HCT116 (cell line): ENCODE measurements around the gene MTREX. TPM values are rescaled to one million over a fixed set of nuclear protein-coding genes. Genes with fewer than 3 reads are reported as not detected.

ENCODE experiments used
- ATAC-seq: fragments of 200-7000 bp; cut with Tn5 transposase; 2 replicates; pipeline ENCODE4 v1.9.1; 2020; ENCODE audit warnings: mild to moderate bottlenecking, moderate library complexity
- BruUV-seq: library from RNA; stranded (reverse); fragments of 400-500 nt; replicated peaks from 2 replicates; lab custom pipeline; 2021; lab: Mats Ljungman, UMichigan
- CTCF ChIA-PET: fragments of 300-600 bp; sonication (Branson Sonifier 250); formaldehyde crosslinking; loops from one replicate; lab custom pipeline; 2021; ENCODE audit warnings: antibody characterized with exemption; lab: Charles Lee
- POLR2A ChIA-PET: fragments of 300-600, 350-600 bp; sonication (Branson Sonifier 250); formaldehyde crosslinking; loops from one replicate; lab custom pipeline; 2021; ENCODE audit warnings: antibody characterized with exemption; lab: Charles Lee
- RAD21 ChIA-PET, 2 experiments: fragments of 300-600 bp; sonication (Branson Sonifier 250); formaldehyde crosslinking; loops; one replicate each; lab custom pipeline; 2023; ENCODE audit warnings: low total read pairs in 2 of 2; ENCODE audit not compliant: uncharacterized antibody in 2 of 2, unreplicated experiment in 2 of 2, low non-redundant PET in 1 of 2; lab: Charles Lee
- DNase-seq: peaks from one replicate; pipeline ENCODE4 v3.0.0-alpha.2; 2010; ENCODE audit warnings: low read depth, low spot score
- H2AFZ ChIP-seq: fragments of 200-600 bp; shearing (Covaris generic), sonication (generic); 2 replicates; pipeline ENCODE4 v1.6.1; 2017; ENCODE audit warnings: low read depth, mixed run types, mixed read lengths, antibody characterized with exemption, low read length; ENCODE audit not compliant: poor library complexity, severe bottlenecking
- H3K27ac ChIP-seq: 2 replicates; pipeline ENCODE4 v1.5.1; 2012; ENCODE audit warnings: low read depth, low read length
- H3K27me3 ChIP-seq: fragments of 200-600 bp; sonication (generic); 2 replicates; pipeline ENCODE4 v1.6.1; 2016; ENCODE audit warnings: mixed run types, low read length, mixed read lengths; ENCODE audit not compliant: insufficient read depth
- H3K36me3 ChIP-seq, 2 experiments: fragments of 200-500 bp in 1 of 2; fragments of 200-600 bp in 1 of 2; sonication (Bioruptor generic) in 1 of 2; sonication (generic) in 1 of 2; 2 replicates each; pipeline versions ENCODE4 v1.5.1 to v1.6.1; 2014 to 2016; ENCODE audit warnings: low read length in 2 of 2, inconsistent platforms in 1 of 2, mixed read lengths in 1 of 2, mixed run types in 1 of 2; ENCODE audit not compliant: insufficient read depth in 2 of 2, control insufficient read depth in 1 of 2
- H3K4me1 ChIP-seq, 2 experiments: fragments of 200-600 bp in 1 of 2; sonication (generic) in 1 of 2; 2 replicates each; pipeline versions ENCODE4 v1.5.1 to v1.6.1; 2012 to 2017; ENCODE audit warnings: low read length in 2 of 2, inconsistent platforms in 1 of 2, mild to moderate bottlenecking in 1 of 2, mixed read lengths in 1 of 2, mixed run types in 1 of 2, moderate library complexity in 1 of 2; ENCODE audit not compliant: insufficient read depth in 2 of 2, control insufficient read depth in 1 of 2
- H3K4me2 ChIP-seq: fragments of 200-600 bp; sonication (generic); 2 replicates; pipeline ENCODE4 v1.6.1; 2017; ENCODE audit warnings: mixed run types, low read length, mixed read lengths
- H3K4me3 ChIP-seq, 2 experiments: fragments of 200-600 bp in 1 of 2; sonication (generic) in 1 of 2; replicated peaks in 1 of 2; 2 replicates each; pipeline ENCODE4 v1.5.1; 2011 to 2016; ENCODE audit warnings: low read length in 2 of 2, control low read depth in 1 of 2, low read depth in 1 of 2, mild to moderate bottlenecking in 1 of 2, mixed read lengths in 1 of 2, mixed run types in 1 of 2
- H3K79me2 ChIP-seq: fragments of 200-600 bp; sonication (generic); 2 replicates; pipeline ENCODE4 v1.6.1; 2017; ENCODE audit warnings: mild to moderate bottlenecking, mixed run types, low read length, moderate library complexity, mixed read lengths; ENCODE audit not compliant: insufficient read depth
- H3K9ac ChIP-seq: fragments of 200-600 bp; sonication (generic); 2 replicates; pipeline ENCODE4 v1.6.1; 2016; ENCODE audit warnings: low read length, mixed read lengths
- H3K9me2 ChIP-seq: fragments of 200-600 bp; sonication (generic), shearing (Covaris generic); 2 replicates; pipeline ENCODE4 v1.6.1; 2017; ENCODE audit warnings: mixed run types, mild to moderate bottlenecking, moderate library complexity; ENCODE audit not compliant: insufficient read depth
- H3K9me3 ChIP-seq, 2 experiments: fragments of 200-500 bp in 1 of 2; fragments of 200-600 bp in 1 of 2; sonication (Bioruptor generic) in 1 of 2; sonication (generic) in 1 of 2; 2 replicates each; pipeline ENCODE4 v1.6.1; 2014 to 2017; ENCODE audit warnings: low read length in 2 of 2, mixed read lengths in 2 of 2, inconsistent platforms in 1 of 2, low read depth in 1 of 2, mild to moderate bottlenecking in 1 of 2, mixed run types in 1 of 2, moderate library complexity in 1 of 2; ENCODE audit not compliant: control insufficient read depth in 1 of 2, insufficient read depth in 1 of 2
- H4K20me1 ChIP-seq: fragments of 200-600 bp; sonication (generic), shearing (Covaris generic); 2 replicates; pipeline ENCODE4 v1.6.1; 2017; ENCODE audit warnings: mixed run types, mild to moderate bottlenecking, moderate library complexity; ENCODE audit not compliant: insufficient read depth
- ATF3 ChIP-seq: IDR thresholded peaks from 2 replicates; pipeline ENCODE4 v1.6.1; 2012
- CBX3 ChIP-seq: IDR thresholded peaks from 2 replicates; pipeline ENCODE4 v1.6.1; 2012; ENCODE audit warnings: low read depth
- CEBPB ChIP-seq: IDR thresholded peaks from 2 replicates; pipeline ENCODE4 v1.6.1; 2012; ENCODE audit warnings: low read depth
- CTCF ChIP-seq, 3 experiments: fragments of 200-600 bp in 1 of 3; sonication (generic) in 1 of 3; IDR thresholded peaks in 2 of 3; conservative IDR thresholded peaks in 1 of 3; 2 replicates each; pipeline ENCODE4 v1.5.1; 2012 to 2017; ENCODE audit warnings: low read depth in 2 of 3, low read length in 2 of 3, antibody characterized with exemption in 1 of 3, borderline replicate concordance in 1 of 3, control low read depth in 1 of 3, mild to moderate bottlenecking in 1 of 3, mixed read lengths in 1 of 3, mixed run types in 1 of 3, moderate library complexity in 1 of 3; ENCODE audit not compliant: insufficient read depth in 1 of 3
- EGR1 ChIP-seq: IDR thresholded peaks from 2 replicates; pipeline ENCODE4 v1.6.1; 2012; ENCODE audit warnings: low read depth
- EZH2 ChIP-seq: fragments of 200-600 bp; sonication (generic); IDR thresholded peaks from 2 replicates; pipeline ENCODE4 v1.6.1; 2017; ENCODE audit warnings: antibody characterized with exemption, mixed run types
- JUND ChIP-seq: IDR thresholded peaks from 2 replicates; pipeline ENCODE4 v1.6.1; 2012
- POLR2A ChIP-seq: IDR thresholded peaks from 2 replicates; pipeline ENCODE4 v1.7.0; 2011; ENCODE audit warnings: borderline replicate concordance; ENCODE audit not compliant: insufficient read depth, insufficient read length; ENCODE audit errors: extremely low read depth
- POLR2AphosphoS5 ChIP-seq: IDR thresholded peaks from 2 replicates; pipeline ENCODE4 v1.6.1; 2011; ENCODE audit warnings: mild to moderate bottlenecking, low read depth, low read length, moderate library complexity
- RAD21 ChIP-seq: IDR thresholded peaks from 2 replicates; pipeline ENCODE4 v1.6.1; 2012; ENCODE audit warnings: low read depth, mild to moderate bottlenecking
- SRF ChIP-seq: IDR thresholded peaks from 2 replicates; pipeline ENCODE4 v1.6.1; 2012; ENCODE audit warnings: low read depth
- YY1 ChIP-seq: IDR thresholded peaks from 2 replicates; pipeline ENCODE4 v1.6.1; 2011; ENCODE audit warnings: low read length, low read depth, moderate library complexity, mild to moderate bottlenecking; ENCODE audit not compliant: insufficient replicate concordance; ENCODE audit errors: extremely low read depth
- ZFX ChIP-seq: fragments of 450-650 bp; IDR thresholded peaks from 2 replicates; pipeline ENCODE4 v1.6.1; 2017
- ZNF274 ChIP-seq: fragments of 200-500 bp; sonication (Bioruptor generic); IDR thresholded peaks from 2 replicates; pipeline ENCODE4 v1.6.1; 2014; ENCODE audit warnings: mild to moderate bottlenecking, low read depth, low read length, inconsistent platforms
- intact Hi-C: fragments of 100-400 bp; cut with micrococcal nuclease; formaldehyde crosslinking; loops from 2 replicates; pipeline ENCODE4 v1.10.0; 2022
- total RNA-seq: library from RNA; stranded (reverse); gene quantifications from one replicate; pipeline ENCODE4 v1.2.1, GENCODE V29; 2021; ENCODE audit not compliant: unreplicated experiment
- TF ChIP-seq, protein P1 (sequence below): IDR thresholded peaks from 2 replicates; pipeline ENCODE4 v1.6.1; 2012
- TF ChIP-seq, protein P2 (sequence below): IDR thresholded peaks from 2 replicates; pipeline ENCODE4 v1.6.1; 2011; ENCODE audit warnings: mild to moderate bottlenecking, low read length, moderate library complexity; ENCODE audit not compliant: insufficient replicate concordance; ENCODE audit errors: extremely low read depth

MTREX gene
- total RNA-seq, 1 experiment from 2014 or later, result 101 TPM

- Histone ChIP-seq H3K36me3 (no peaks in the 10 kb centered on the region), H3K9me3 (no peaks in the 10 kb centered on the region), H3K27ac (peak overlapping the region; percentile 64), H3K9me2 (no peaks in the 10 kb centered on the region), H3K79me2 (no peaks in the 10 kb centered on the region), H3K27me3 (no peaks in the 10 kb centered on the region), H3K9ac (peak overlapping the region; percentile 40), H3K4me3 (peak overlapping the region in 1 of 2 experiments; percentile 42; a peak in 2 of 4 replicates), H2AFZ (no peak overlapping the region)
- no peak for DNase-seq
- no peak for ATAC-seq
- intact Hi-C loops, result no loop called here
- RAD21 ChIA-PET, result no interaction called here
- POLR2A ChIA-PET, result no interaction called here
- no TSS peak for BruUV-seq
- no peak for TF ChIP-seq SRF
- TF ChIP-seq POLR2AphosphoS5, result no peak
- TF ChIP-seq EGR1, result no peak
- no peak for TF ChIP-seq CBX3
- no peak for TF ChIP-seq CEBPB
- no peak for TF ChIP-seq POLR2A
- TF ChIP-seq ZFX, result no peak
- no peak for TF ChIP-seq RAD21
- TF ChIP-seq YY1, result no peak
- no peak for TF ChIP-seq EZH2
- TF ChIP-seq JUND, result no peak
- TF ChIP-seq, protein P1, sequence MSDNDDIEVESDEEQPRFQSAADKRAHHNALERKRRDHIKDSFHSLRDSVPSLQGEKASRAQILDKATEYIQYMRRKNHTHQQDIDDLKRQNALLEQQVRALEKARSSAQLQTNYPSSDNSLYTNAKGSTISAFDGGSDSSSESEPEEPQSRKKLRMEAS, result no peak
- TF ChIP-seq ZNF274, result no peak
- TF ChIP-seq, all 23 proteins: peak for 0
- peaks cover 34 to 47% of the 10 kb centered on the region in 2 experiments for H3K4me1 ChIP-seq
- H3K4me2 ChIP-seq, result peak overlapping the region; percentile 75
- H4K20me1 ChIP-seq, result no peaks in the 10 kb centered on the region
- CTCF ChIA-PET, result interaction anchor here (1.1 kb wide), 1 partner anchor 255 kb away, joined by 5 read pairs; no protein-coding TSS in a partner anchor
Observed at GRCh38 chr5:55437452-55437851, 129.7 kb downstream of the MTREX start.

DNA sequence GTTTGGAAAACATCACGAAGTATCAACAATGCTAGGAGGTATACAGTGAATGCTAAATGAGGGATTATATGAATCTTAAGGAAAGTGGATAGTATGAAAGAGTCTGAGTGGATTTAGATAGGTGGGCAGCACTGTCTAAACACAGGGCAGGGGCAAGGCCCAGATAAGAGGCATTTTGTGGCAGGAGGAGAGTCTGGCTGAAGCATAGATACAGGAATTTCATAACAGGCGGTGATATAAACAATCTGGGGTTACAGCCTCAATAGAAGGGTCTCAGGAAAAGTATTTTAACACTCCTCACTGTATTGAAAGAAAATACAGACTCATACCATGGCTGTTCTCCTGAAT lies 130.0 kb downstream of the MTREX start:
- H4K20me1 ChIP-seq, result no peaks in the 10 kb centered on the region
- H3K9me2 ChIP-seq, result no peaks in the 10 kb centered on the region
- BruUV-seq, result no TSS peak
- H3K4me1 ChIP-seq, result peaks cover 34 to 43% of the 10 kb centered on the region in 2 experiments
- ChIA-PET CTCF (interaction anchor here (1.1 kb wide), 1 partner anchor 254 kb away, joined by 5 read pairs; no protein-coding TSS in a partner anchor), POLR2A (no interaction called here), RAD21 (no interaction called here)
- H3K27me3 ChIP-seq, result no peaks in the 10 kb centered on the region
- no peaks in the 10 kb centered on the region for H3K36me3 ChIP-seq
- no peaks in the 10 kb centered on the region for H3K9me3 ChIP-seq
- H3K27ac ChIP-seq, result peak overlapping the region; percentile 64
- H3K4me3 ChIP-seq, result peak overlapping the region; percentile 10 to 42; a peak in 3 of 4 replicates
- H3K9ac ChIP-seq, result peak overlapping the region; percentile 40
- DNase-seq (no peak), ATAC-seq (peak; percentile 18)
- no peaks in the 10 kb centered on the region for H3K79me2 ChIP-seq
- no peak overlapping the region for H2AFZ ChIP-seq
- H3K4me2 ChIP-seq, result peak overlapping the region; percentile 75
- intact Hi-C loops, result no loop called here
- TF ChIP-seq, protein P2, sequence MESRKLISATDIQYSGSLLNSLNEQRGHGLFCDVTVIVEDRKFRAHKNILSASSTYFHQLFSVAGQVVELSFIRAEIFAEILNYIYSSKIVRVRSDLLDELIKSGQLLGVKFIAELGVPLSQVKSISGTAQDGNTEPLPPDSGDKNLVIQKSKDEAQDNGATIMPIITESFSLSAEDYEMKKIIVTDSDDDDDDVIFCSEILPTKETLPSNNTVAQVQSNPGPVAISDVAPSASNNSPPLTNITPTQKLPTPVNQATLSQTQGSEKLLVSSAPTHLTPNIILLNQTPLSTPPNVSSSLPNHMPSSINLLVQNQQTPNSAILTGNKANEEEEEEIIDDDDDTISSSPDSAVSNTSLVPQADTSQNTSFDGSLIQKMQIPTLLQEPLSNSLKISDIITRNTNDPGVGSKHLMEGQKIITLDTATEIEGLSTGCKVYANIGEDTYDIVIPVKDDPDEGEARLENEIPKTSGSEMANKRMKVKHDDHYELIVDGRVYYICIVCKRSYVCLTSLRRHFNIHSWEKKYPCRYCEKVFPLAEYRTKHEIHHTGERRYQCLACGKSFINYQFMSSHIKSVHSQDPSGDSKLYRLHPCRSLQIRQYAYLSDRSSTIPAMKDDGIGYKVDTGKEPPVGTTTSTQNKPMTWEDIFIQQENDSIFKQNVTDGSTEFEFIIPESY, result no peak
- TF ChIP-seq POLR2A (no peak), SRF (no peak), RAD21 (no peak), ATF3 (no peak), POLR2AphosphoS5 (no peak), CBX3 (no peak), YY1 (no peak), CTCF (IDR thresholded peaks at IDR 0.05 in 2 of 3, conservative IDR thresholded peaks at IDR 0.05 in 1 of 3; ENCODE audit: borderline replicate concordance in 1 of 3, insufficient read depth in 1 of 3, low read depth in 2 of 3, low read length in 2 of 3) (no peak), ZFX (no peak), EGR1 (no peak), ZNF274 (no peak)
- TF ChIP-seq, protein P1, result no peak
